ENCODE data around the gene MAD1L1.
A peak's percentile ranks its signal among the peaks of the same experiment; 100 is the strongest.

The MAD1L1 gene

GRCh38 chr7:2219136-2219535, 13.6 kb downstream of the MAD1L1 start:
- no peak for DNase-seq (ENCODE audit: low read depth in 2 of 2)

GRCh38 chr7:2218444-2218785, 14.3 kb downstream of the MAD1L1 start:
- no peak for DNase-seq (ENCODE audit: low read depth in 2 of 2)

- DNase-seq (ENCODE audit: low read depth in 2 of 2): no peak
These were observed 14.9 kb downstream of the MAD1L1 start for GRCh38 chr7:2217716-2218443.

GRCh38 chr7:2217206-2217605, 15.5 kb downstream of the MAD1L1 start:
- no peak for DNase-seq (ENCODE audit: low read depth in 2 of 2)

- no peak for DNase-seq (ENCODE audit: low read depth in 2 of 2)
These were observed 16.9 kb downstream of the MAD1L1 start for GRCh38 chr7:2215851-2216250.

DNA sequence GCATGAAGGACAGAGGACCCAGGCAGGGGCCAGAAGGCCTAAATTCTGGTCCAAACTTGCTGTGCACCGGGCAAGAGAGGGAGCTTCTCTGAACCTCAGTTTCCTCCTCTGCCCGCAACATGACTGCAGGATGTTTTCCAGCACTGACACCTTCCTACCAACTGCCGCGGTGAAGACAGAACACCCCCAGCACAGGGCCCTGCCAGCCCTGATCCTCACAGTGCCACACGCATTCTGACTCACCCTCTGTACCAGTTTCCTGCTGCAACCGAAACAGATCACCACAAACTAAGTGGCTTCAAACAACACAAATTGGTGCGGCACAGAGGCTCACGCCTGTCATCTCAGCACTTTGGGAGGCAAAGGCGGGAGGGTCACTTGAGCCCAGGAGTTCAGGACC, 18.1 kb downstream of the MAD1L1 start:
- no peak for DNase-seq (ENCODE audit: low read depth in 2 of 2)

DNA sequence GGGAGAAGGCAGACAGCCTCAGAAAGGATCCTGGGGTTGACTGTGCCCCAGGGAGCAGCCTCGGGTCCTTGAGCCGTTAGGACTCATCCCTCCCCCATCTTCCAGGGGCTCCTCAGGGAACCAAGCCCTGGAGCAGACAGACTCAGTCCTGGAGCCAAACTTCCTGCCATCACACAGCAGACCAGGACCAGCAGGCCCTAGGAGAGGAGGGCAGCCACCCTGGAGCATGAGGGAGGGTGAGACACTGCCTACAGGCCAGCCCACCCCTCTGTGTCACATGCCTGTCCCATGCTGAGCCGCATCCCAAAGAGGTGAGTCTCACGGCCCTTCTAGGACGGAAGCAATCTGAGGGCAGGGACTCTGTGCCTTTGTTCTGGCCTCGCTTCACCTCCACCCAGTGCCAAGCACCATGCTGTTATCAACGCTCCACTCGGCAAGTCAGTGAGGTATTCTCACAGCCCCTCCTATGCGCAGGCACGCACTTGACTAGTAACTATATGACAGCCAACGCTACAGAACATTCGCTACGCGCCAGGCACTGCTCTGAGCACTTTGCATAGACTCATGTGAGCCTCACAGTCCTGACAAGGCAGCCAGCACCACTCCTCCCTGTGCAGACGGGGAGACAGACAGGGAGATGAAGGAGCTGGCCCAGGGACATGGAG, 19.1 kb downstream of the MAD1L1 start:
- DNase-seq (ENCODE audit: low read depth in 2 of 2): no peak

DNA sequence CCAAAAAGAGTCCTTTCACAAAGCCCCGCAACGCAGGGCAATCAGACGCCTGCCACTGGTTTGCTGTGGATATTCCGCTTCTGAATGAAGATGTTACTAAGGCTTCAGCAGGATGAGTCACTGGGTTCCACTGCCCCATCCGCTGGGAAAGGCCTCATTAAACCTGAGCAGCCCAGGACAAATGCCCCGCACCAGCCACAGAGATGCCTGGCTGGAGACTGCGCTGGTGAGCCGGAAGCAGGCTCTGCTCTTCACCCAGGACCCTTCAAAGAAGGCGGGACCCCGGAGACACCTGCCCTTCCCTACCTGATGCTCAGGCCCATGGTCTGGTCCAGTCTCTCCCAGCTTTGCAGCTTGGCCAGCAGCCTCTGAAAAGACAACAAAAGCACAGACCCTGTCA, 19.8 kb downstream of the MAD1L1 start:
- DNase-seq (ENCODE audit: low read depth in 2 of 2): no peak

DNA sequence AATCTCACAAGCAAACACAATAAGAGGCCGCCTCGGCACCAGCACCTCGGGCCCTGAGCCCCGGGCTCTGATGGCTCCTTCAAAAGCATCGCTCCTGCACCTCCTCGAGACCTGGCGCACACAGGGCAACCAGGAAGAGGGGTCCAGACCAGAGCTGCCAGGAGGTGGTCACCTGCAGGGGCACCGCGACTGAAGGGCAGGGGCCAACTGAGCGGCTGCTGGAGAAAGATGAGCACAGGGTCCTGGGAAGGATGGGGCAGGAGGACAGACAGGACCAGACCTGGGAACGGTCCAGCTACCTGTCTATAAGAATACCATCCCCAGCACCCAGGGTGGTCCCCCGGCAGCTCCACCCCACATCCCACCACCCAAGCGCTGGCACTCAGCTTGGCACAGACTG, 20.8 kb downstream of the MAD1L1 start:
- no peak for DNase-seq (ENCODE audit: low read depth in 2 of 2)

DNA sequence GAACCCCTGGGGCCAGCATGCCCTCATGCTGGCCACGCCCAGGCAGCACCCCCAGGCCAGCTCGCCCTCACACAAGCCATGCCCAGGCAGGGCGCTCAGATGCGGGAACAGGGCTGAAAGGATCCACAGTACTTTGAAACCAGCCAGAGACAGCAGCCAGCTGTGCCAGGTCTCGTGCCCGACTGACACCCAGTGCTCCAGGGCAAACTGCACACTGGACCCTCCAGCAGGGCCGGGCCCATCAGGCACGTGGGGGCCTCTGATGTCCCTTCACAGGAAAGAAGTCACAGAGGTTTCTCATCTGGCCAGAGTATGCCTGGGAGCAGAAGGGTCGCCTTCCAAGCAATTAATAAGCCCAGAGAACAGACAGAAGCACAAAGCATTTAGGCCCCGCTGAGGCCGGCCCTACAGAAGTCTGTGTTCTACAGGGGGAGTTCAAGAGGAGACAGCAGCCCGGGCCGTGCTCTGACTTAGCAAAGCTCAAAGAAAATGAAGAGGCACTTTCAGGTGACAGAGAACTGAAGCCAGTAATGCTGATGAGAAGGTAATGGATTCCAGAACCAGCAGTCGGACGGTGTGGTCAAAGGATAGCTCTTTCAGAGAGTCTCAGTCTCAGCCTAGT, 21.4 kb downstream of the MAD1L1 start:
- no peak for DNase-seq (ENCODE audit: low read depth in 2 of 2)

DNA sequence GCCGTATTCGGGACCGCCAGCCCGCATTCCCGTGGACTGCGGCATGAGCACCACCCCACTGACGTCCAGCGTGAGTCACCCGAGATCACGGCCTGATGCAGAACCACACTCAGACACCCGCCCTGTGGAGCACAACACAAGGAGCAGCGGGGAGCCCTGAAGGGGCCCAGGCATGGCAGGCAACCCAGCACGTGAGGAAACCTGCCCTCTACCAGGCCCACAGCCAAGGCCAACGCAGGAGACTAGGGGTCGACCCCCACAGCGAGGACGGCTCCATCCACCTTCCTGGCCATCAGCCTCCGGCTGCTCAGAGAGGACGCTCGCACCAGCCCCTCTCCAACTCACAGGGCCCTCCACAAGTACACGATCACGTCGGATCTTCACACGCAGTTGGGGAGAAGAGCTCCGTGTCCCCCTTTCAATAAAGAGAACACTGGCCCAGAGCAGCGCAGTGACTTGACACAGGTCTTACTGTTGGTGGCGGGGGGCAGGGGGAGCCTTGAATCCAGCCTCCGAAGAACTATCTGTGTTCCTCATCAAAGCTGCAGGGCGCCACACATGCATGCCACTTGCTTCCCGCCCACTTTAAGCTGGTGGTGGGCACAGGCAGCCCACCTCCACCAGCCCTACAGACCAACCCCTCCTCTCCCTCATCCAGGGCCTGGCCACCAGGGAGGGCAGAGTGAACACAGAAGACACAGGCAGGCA, 22.0 kb downstream of the MAD1L1 start:
- DNase-seq (ENCODE audit: low read depth in 2 of 2): no peak

- no peak for DNase-seq (ENCODE audit: low read depth in 2 of 2)
These were observed 22.8 kb downstream of the MAD1L1 start for GRCh38 chr7:2209961-2210323.

DNA sequence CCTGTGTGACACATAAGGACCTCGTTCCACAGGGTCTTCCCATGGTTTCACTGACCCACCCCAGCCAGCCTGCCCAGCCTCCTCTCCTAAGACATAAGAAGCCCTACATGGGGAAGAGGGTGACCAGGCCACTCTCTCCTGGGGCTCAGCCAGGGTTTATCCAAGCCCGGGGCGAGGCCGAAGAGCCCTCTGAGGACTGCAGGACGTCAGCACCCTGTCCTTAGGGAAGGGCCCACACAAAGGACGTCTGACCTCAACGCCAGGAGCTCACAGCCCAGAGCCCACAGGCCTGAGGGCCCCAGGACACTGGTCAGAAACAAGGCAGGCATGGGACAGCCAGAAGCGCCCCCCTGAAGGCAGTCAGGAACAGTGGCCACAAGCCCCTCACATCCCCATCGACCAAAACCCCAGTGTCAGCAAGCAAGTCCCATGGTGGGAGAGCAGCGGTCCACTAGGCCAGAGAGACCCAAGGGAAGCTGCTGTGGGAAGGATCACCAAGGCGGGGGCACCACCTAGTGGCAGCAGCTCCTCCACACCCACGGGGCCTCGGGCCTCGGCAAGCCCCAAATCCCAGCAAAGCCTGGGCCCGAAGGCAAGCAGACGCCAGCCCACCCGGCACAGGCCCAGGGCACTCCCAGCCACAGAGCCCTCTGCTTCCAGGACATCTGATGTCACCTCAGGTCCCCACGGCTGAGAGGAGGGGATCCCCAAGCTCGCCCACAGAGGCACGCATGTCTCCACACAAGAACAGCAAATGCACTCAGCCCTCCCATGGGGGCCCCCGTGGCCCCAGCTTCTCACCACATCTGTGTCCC, 23.4 kb downstream of the MAD1L1 start:
- peak in 1 of 2 experiments; percentile 19 for DNase-seq (ENCODE audit: low read depth in 2 of 2)

DNA sequence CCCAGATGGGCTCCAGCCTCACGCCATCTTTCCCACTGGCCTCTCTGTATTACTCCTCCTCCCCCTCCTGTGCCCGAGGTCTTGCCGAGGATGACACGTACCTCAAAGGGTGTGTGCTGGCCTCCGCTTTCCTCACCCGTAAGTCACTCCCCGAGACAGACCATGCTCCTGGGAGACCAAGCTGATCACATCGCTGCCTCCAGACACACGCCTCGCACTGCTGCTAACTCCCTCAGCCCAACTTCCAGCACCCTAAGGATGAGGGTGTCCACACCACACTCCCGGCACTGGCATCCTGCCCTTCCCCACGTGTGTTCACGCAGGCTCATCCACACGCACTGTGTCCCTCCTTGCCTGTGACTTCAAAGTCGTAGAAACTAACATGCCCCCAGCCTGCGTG, 24.0 kb downstream of the MAD1L1 start:
- DNase-seq (ENCODE audit: low read depth in 2 of 2): no peak

- no peak for DNase-seq (ENCODE audit: low read depth in 2 of 2)
These were observed 27.5 kb downstream of the MAD1L1 start for GRCh38 chr7:2205036-2205780.

- no peak for DNase-seq (ENCODE audit: low read depth in 2 of 2)
These were observed 28.3 kb downstream of the MAD1L1 start for GRCh38 chr7:2204446-2204845.

- DNase-seq (ENCODE audit: low read depth in 2 of 2): no peak
These were observed 28.9 kb downstream of the MAD1L1 start for GRCh38 chr7:2203766-2204300.

GRCh38 chr7:2202901-2203765, 29.6 kb downstream of the MAD1L1 start:
- DNase-seq (ENCODE audit: low read depth in 2 of 2): no peak

GRCh38 chr7:2202361-2202761, 30.4 kb downstream of the MAD1L1 start:
- no peak for DNase-seq (ENCODE audit: low read depth in 2 of 2)

Data from stimulated activated CD4-positive, alpha-beta T cell treated with anti-CD3 and anti-CD28 coated beads, Interleukin-12 subunit alpha, Interleukin-12 subunit beta, amount 100 ng/mL, for 24 hours (primary cell).